ENCODE data around the gene GZMH.

GZMH gene

GRCh38 chr14:24632336-24632735, 22.9 kb upstream of the GZMH start:
- DNase-seq (ENCODE audit: low read depth), result no peak
- H3K4me3 ChIP-seq (ENCODE audit: low read length), result no peak overlapping the region

GRCh38 chr14:24631749-24632335, 22.4 kb upstream of the GZMH start:
- H3K4me3 ChIP-seq (ENCODE audit: low read length), result no peak overlapping the region
- no peak for TF ChIP-seq CTCF (conservative IDR thresholded peaks at IDR 0.05; ENCODE audit: low read depth, low read length)
- no peak for DNase-seq (ENCODE audit: low read depth)

More at GRCh38 chr14:24632336-24632735, 22.9 kb upstream of the GZMH start:
- TF ChIP-seq CTCF (conservative IDR thresholded peaks at IDR 0.05; ENCODE audit: low read depth, low read length), result no peak

GRCh38 chr14:24630872-24631477, 21.5 kb upstream of the GZMH start:
- H3K4me3 ChIP-seq (ENCODE audit: low read length), result no peak overlapping the region
- no peak for TF ChIP-seq CTCF (conservative IDR thresholded peaks at IDR 0.05; ENCODE audit: low read depth, low read length)
- no peak for DNase-seq (ENCODE audit: low read depth)

- no peak for DNase-seq (ENCODE audit: low read depth)
- no peak for TF ChIP-seq CTCF (conservative IDR thresholded peaks at IDR 0.05; ENCODE audit: low read depth, low read length)
- H3K4me3 ChIP-seq (ENCODE audit: low read length), result no peak overlapping the region
These were observed 20.8 kb upstream of the GZMH start for GRCh38 chr14:24630087-24630871.

- DNase-seq (ENCODE audit: low read depth), result no peak
- no peak for TF ChIP-seq CTCF (conservative IDR thresholded peaks at IDR 0.05; ENCODE audit: low read depth, low read length)
- H3K4me3 ChIP-seq (ENCODE audit: low read length), result no peak overlapping the region
These were observed 20.0 kb upstream of the GZMH start for GRCh38 chr14:24629521-24629920.

GRCh38 chr14:24613747-24614146, 4.3 kb upstream of the GZMH start:
- no peak for TF ChIP-seq CTCF (conservative IDR thresholded peaks at IDR 0.05; ENCODE audit: low read depth, low read length)
- no peak for DNase-seq (ENCODE audit: low read depth)
- no peak overlapping the region for H3K4me3 ChIP-seq (ENCODE audit: low read length)

All from retinal pigment epithelial cell (primary cell).